Central memory CD4-positive, alpha-beta T cell (primary cell): ENCODE measurements around the gene GNAI2.
"Not testable (repeated sequence)": the region's sequence is repeated elsewhere in the genome, so short reads cannot be mapped to it uniquely, and the experiment has no call there.

ENCODE experiments used
- DNase-seq: peaks from one replicate; pipeline ENCODE4 v3.0.0; 2022

GNAI2 gene

GRCh38 chr3:50228184-50228763 is 7.7 kb upstream of the GNAI2 start:
- DNase-seq, result not testable (repeated sequence)

- DNase-seq, result no peak
Observed at GRCh38 chr3:50229490-50229889, 6.5 kb upstream of the GNAI2 start.

GRCh38 chr3:50230104-50230793 is 5.8 kb upstream of the GNAI2 start:
- DNase-seq, result no peak

GRCh38 chr3:50230794-50231125 is 5.2 kb upstream of the GNAI2 start:
- DNase-seq, result no peak

- DNase-seq, result no peak
Observed at GRCh38 chr3:50231581-50231980, 4.4 kb upstream of the GNAI2 start.

GRCh38 chr3:50232303-50232702 is 3.7 kb upstream of the GNAI2 start:
- no peak for DNase-seq

- DNase-seq, result no peak
Observed at GRCh38 chr3:50233176-50233575, 2.8 kb upstream of the GNAI2 start.

- DNase-seq, result no peak
Observed at GRCh38 chr3:50236484-50237132, 604 bp downstream of the GNAI2 start.

GRCh38 chr3:50237133-50237651 is 1.2 kb downstream of the GNAI2 start:
- peak; percentile 36 for DNase-seq

- DNase-seq, result peak; percentile 86
Observed at GRCh38 chr3:50237754-50238548, 1.9 kb downstream of the GNAI2 start.

- no peak for DNase-seq
Observed at GRCh38 chr3:50238549-50239026, 2.6 kb downstream of the GNAI2 start.

GRCh38 chr3:50239649-50240048 is 3.6 kb downstream of the GNAI2 start:
- DNase-seq, result no peak

GRCh38 chr3:50241163-50241562 is 5.2 kb downstream of the GNAI2 start:
- no peak for DNase-seq

GRCh38 chr3:50241713-50242380 is 5.8 kb downstream of the GNAI2 start:
- no peak for DNase-seq

GRCh38 chr3:50242381-50242770 is 6.4 kb downstream of the GNAI2 start:
- DNase-seq, result no peak

- DNase-seq, result no peak
Observed at GRCh38 chr3:50242851-50243542, 7.0 kb downstream of the GNAI2 start.

GRCh38 chr3:50243543-50243895 is 7.5 kb downstream of the GNAI2 start:
- no peak for DNase-seq

- not testable (repeated sequence) for DNase-seq
Observed at GRCh38 chr3:50244813-50245212, 8.8 kb downstream of the GNAI2 start.

GRCh38 chr3:50245251-50245745 is 9.3 kb downstream of the GNAI2 start:
- DNase-seq, result no peak

GRCh38 chr3:50245831-50246516 is 10.0 kb downstream of the GNAI2 start:
- peak; percentile 90 for DNase-seq

- DNase-seq, result peak; percentile 81
Observed at GRCh38 chr3:50246517-50246954, 10.5 kb downstream of the GNAI2 start.
